ENCODE measurements around the gene NR2E1. TPM values are rescaled to one million over a fixed set of nuclear protein-coding genes. Genes with fewer than 3 reads are reported as not detected.

Gene NR2E1
- total and polyA plus RNA-seq, 11 donors, result not detected

DNA sequence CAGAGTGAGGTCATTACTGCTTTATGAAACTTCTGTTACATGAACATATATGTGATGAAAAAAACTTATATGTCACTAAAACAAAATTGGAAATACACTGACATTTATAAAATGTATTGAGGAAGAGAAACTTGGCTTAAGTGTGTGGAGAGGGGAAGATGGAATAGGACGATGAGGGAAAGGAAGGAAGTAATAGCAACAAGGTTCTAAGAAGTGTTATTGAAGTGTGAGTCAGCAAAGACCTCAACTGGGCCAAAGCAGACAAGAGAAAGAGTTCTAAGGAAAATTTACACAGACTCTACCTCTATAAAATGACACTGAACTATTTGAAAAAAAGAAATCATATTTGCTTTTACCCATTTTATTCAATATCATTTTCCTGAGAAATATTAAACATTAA is 56.7 kb downstream of the NR2E1 start:
- Histone ChIP-seq H3K4me1 (peaks cover 0 to 24% (median 0%) of the 10 kb centered on the region in 12 donors), H3K4me3 (no peak overlapping the region), H3K27ac (peak overlapping the region in 1 of 12 donors; percentile 32), H3K9me3 (no peaks in the 10 kb centered on the region), H3K36me3 (peaks cover 0 to 61% (median 50%) of the 10 kb centered on the region in 9 donors), H3K27me3 (no peaks in the 10 kb centered on the region)
- ATAC-seq (no peak), DNase-seq (no peak)
- intact Hi-C loops (cut with DNase I), result no loop called here
- no peak for TF ChIP-seq POLR2A (IDR thresholded peaks at IDR 0.05)
- TF ChIP-seq CTCF (IDR thresholded peaks at IDR 0.05), result no peak
- 43 to 53% (median 50%) methylated on average over 1 of the region's 1 CpG for WGBS, 4 donors

GRCh38 chr6:108227290-108227689 is 61.5 kb downstream of the NR2E1 start:
- H3K4me1 ChIP-seq, result peaks cover 0 to 21% (median 0%) of the 10 kb centered on the region in 12 donors
- H3K27ac ChIP-seq, result no peak overlapping the region
- DNase-seq, result no peak
- no peak for ATAC-seq
- H3K36me3 ChIP-seq, result peaks cover 0 to 25% (median 13%) of the 10 kb centered on the region in 9 donors
- H3K9me3 ChIP-seq, result no peaks in the 10 kb centered on the region
- H3K27me3 ChIP-seq, result no peaks in the 10 kb centered on the region
- TF ChIP-seq POLR2A (IDR thresholded peaks at IDR 0.05) (no peak), CTCF (IDR thresholded peaks at IDR 0.05) (no peak)
- no peak overlapping the region for H3K4me3 ChIP-seq
- 94 to 97% (median 95%) methylated on average over 3 of the region's 3 CpGs for WGBS, 4 donors
- intact Hi-C loops (cut with DNase I), result no loop called here

DNA sequence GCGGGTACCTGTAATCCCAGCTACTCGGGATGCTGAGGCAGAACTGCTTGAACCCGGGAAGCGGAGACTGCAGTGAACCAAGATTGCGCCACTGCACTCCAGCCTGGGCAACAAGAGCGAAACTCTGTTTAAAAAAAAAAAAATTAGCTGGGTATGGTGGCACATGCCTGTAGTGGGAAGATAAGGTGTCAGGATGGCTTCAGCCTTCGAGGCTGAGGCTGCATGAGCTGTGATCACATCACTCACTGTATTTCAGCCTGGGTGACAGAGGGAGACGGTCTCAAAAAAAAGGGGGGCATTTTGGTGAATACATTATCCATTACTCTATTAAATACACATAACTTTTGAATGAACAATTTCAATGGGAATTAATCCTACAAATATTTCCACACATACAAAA is 62.6 kb downstream of the NR2E1 start:
- Histone ChIP-seq H3K27me3 (no peaks in the 10 kb centered on the region), H3K9me3 (no peaks in the 10 kb centered on the region), H3K36me3 (peaks cover 0 to 17% (median 8%) of the 10 kb centered on the region in 9 donors), H3K27ac (no peak overlapping the region), H3K4me1 (peaks cover 0 to 11% (median 0%) of the 10 kb centered on the region in 12 donors), H3K4me3 (no peak overlapping the region)
- 92 to 97% (median 93%) methylated on average over 8 of the region's 8 CpGs for WGBS, 4 donors
- ATAC-seq (no peak), DNase-seq (no peak)
- TF ChIP-seq POLR2A (IDR thresholded peaks at IDR 0.05) (no peak), CTCF (IDR thresholded peaks at IDR 0.05) (no peak)
- intact Hi-C loops (cut with DNase I), result no loop called here

- intact Hi-C loops (cut with DNase I), result no loop called here
- no peak for TF ChIP-seq CTCF (IDR thresholded peaks at IDR 0.05)
- TF ChIP-seq POLR2A (IDR thresholded peaks at IDR 0.05), result no peak
- Histone ChIP-seq H3K36me3 (peaks cover 0 to 28% (median 12%) of the 10 kb centered on the region in 9 donors), H3K4me3 (no peak overlapping the region), H3K27me3 (no peaks in the 10 kb centered on the region), H3K9me3 (no peaks in the 10 kb centered on the region), H3K4me1 (peaks cover 0 to 20% (median 0%) of the 10 kb centered on the region in 12 donors), H3K27ac (no peak overlapping the region)
- ATAC-seq, result no peak
- WGBS, 4 donors, result 81 to 88% (median 83%) methylated on average over 4 of the region's 4 CpGs
- no peak for DNase-seq
Observed at GRCh38 chr6:108235127-108235526, 69.3 kb downstream of the NR2E1 start.

All from heart left ventricle (tissue), 16 donors.